Activated CD8-positive, alpha-beta T cell treated with anti-CD3 and anti-CD28 coated beads for 36 hours (primary cell): ENCODE data around the gene IL32. TPM values are rescaled to one million over a fixed set of nuclear protein-coding genes. Genes with fewer than 3 reads are reported as not detected.
A peak's percentile ranks its signal among the peaks of the same experiment; 100 is the strongest.

Source experiments
- ATAC-seq: fragments of 200-7000 bp; cut with Tn5 transposase; one replicate; pipeline ENCODE4 v1.10.0; 2021; ENCODE audit warnings: mild to moderate bottlenecking, moderate library complexity
- CTCF ChIA-PET: fragments of 350-600 bp; sonication (Branson Sonifier 250); formaldehyde crosslinking; loops from one replicate; lab custom pipeline; 2021; ENCODE audit warnings: antibody characterized with exemption; lab: Charles Lee
- POLR2A ChIA-PET: fragments of 350-600 bp; sonication (Branson Sonifier 250); formaldehyde crosslinking; loops from one replicate; lab custom pipeline; 2021; ENCODE audit warnings: antibody characterized with exemption; lab: Charles Lee
- DNase-seq: peaks from one replicate; pipeline ENCODE4 v3.0.0-alpha.2; 2020
- H3K27ac Mint-ChIP-seq: one replicate; pipeline ENCODE4 v1.8.0; 2021; ENCODE audit warnings: mild to moderate bottlenecking, mixed read lengths
- H3K27me3 Mint-ChIP-seq: one replicate; pipeline ENCODE4 v1.8.0; 2021; ENCODE audit warnings: mixed read lengths
- H3K36me3 Mint-ChIP-seq: one replicate; pipeline ENCODE4 v1.8.0; 2021; ENCODE audit warnings: low read depth, mixed read lengths
- H3K4me1 Mint-ChIP-seq: one replicate; pipeline ENCODE4 v1.8.0; 2021; ENCODE audit warnings: low read depth, mixed read lengths
- H3K4me3 Mint-ChIP-seq: one replicate; pipeline ENCODE4 v1.8.0; 2021; ENCODE audit warnings: mild to moderate bottlenecking, moderate library complexity, mixed read lengths
- H3K9me3 Mint-ChIP-seq: one replicate; pipeline ENCODE4 v1.8.0; 2021; ENCODE audit warnings: mixed read lengths
- CTCF ChIP-seq: fragments of 200-600 bp; IDR thresholded peaks from one replicate; pipeline ENCODE4 v1.8.0; 2022; ENCODE audit warnings: antibody characterized with exemption, mild to moderate bottlenecking
- intact Hi-C: fragments of 100-400 bp; cut with micrococcal nuclease; formaldehyde crosslinking; loops from one replicate; pipeline ENCODE4 v1.10.0; 2022
- total RNA-seq, 2 experiments: library from RNA; stranded (reverse); gene quantifications; one replicate each; pipeline ENCODE4 v1.2.3, GENCODE V29; 2021

IL32 gene
- total RNA-seq, 2 experiments from 2014 or later, result 971 to 974 TPM

- Mint-ChIP-seq H3K4me1 (peaks cover 30% of the 10 kb centered on the region), H3K27me3 (no peaks in the 10 kb centered on the region), H3K9me3 (peaks cover 3% of the 10 kb centered on the region), H3K36me3 (no peaks in the 10 kb centered on the region), H3K4me3 (no peak overlapping the region), H3K27ac (no peak overlapping the region)
- intact Hi-C loops, result no loop called here
- TF ChIP-seq CTCF, result no peak
- POLR2A ChIA-PET, result interaction anchor here (2.6 kb wide), 1 partner anchor 11 kb away, joined by 13 read pairs; no protein-coding TSS in a partner anchor
- DNase-seq (no peak), ATAC-seq (no peak)
- CTCF ChIA-PET, result interaction anchor here (1.1 to 1.6 kb wide), 3 partner anchors 8 to 43 kb away, joined by 3 to 5 read pairs (median 3); no protein-coding TSS in a partner anchor
These were observed 20.6 kb downstream of the IL32 start for GRCh38 chr16:3085868-3086595.

- ChIA-PET CTCF (interaction anchor here (1.3 to 1.7 kb wide), 3 partner anchors 9 to 43 kb away, joined by 5 to 9 read pairs (median 5); no protein-coding TSS in a partner anchor), POLR2A (interaction anchor here (1.3 to 2.9 kb wide), 3 partner anchors 9 to 18 kb away, joined by 3 to 13 read pairs (median 12); no protein-coding TSS in a partner anchor)
- H3K4me1 Mint-ChIP-seq, result peaks cover 29% of the 10 kb centered on the region
- DNase-seq, result no peak
- no peak overlapping the region for H3K27ac Mint-ChIP-seq
- no peaks in the 10 kb centered on the region for H3K36me3 Mint-ChIP-seq
- intact Hi-C loops, result no loop called here
- no peak overlapping the region for H3K4me3 Mint-ChIP-seq
- no peak for TF ChIP-seq CTCF
- ATAC-seq, result peak; percentile 34
- no peaks in the 10 kb centered on the region for H3K9me3 Mint-ChIP-seq
- H3K27me3 Mint-ChIP-seq, result no peaks in the 10 kb centered on the region
These were observed 21.3 kb downstream of the IL32 start for GRCh38 chr16:3086596-3087242.

- CTCF ChIA-PET, result interaction anchor here (0.8 to 1.7 kb wide), 4 partner anchors 9 to 42 kb away, joined by 3 to 9 read pairs (median 5); no protein-coding TSS in a partner anchor
- peaks cover 25% of the 10 kb centered on the region for H3K4me1 Mint-ChIP-seq
- H3K27ac Mint-ChIP-seq, result peak overlapping the region; percentile 37
- ATAC-seq, result peak; percentile 39
- no peak for DNase-seq
- POLR2A ChIA-PET, result interaction anchor here (1.2 to 2.9 kb wide), 4 partner anchors 10 to 40 kb away, joined by 3 to 13 read pairs (median 8); no protein-coding TSS in a partner anchor
- intact Hi-C loops, result no loop called here
- H3K4me3 Mint-ChIP-seq, result no peak overlapping the region
- peak; percentile 19 for TF ChIP-seq CTCF
- no peaks in the 10 kb centered on the region for H3K36me3 Mint-ChIP-seq
- no peaks in the 10 kb centered on the region for H3K9me3 Mint-ChIP-seq
- H3K27me3 Mint-ChIP-seq, result no peaks in the 10 kb centered on the region
These were observed 22.1 kb downstream of the IL32 start for GRCh38 chr16:3087243-3088235.

- peaks cover 28% of the 10 kb centered on the region for H3K4me1 Mint-ChIP-seq
These were observed 23.0 kb downstream of the IL32 start for GRCh38 chr16:3088450-3088849.

More at GRCh38 chr16:3088450-3088849, 23.0 kb downstream of the IL32 start:
- intact Hi-C loops, result no loop called here
- peak overlapping the region; percentile 36 for H3K27ac Mint-ChIP-seq
- POLR2A ChIA-PET, result interaction anchor here (1.2 to 2.9 kb wide), 3 partner anchors 10 to 40 kb away, joined by 3 to 12 read pairs (median 3); no protein-coding TSS in a partner anchor
- CTCF ChIA-PET, result interaction anchor here (0.8 to 1.7 kb wide), 4 partner anchors 8 to 41 kb away, joined by 3 to 9 read pairs (median 6); partner anchors contain the start of gene ZSCAN10
- H3K36me3 Mint-ChIP-seq, result no peaks in the 10 kb centered on the region
- H3K9me3 Mint-ChIP-seq, result no peaks in the 10 kb centered on the region
- ATAC-seq (no peak), DNase-seq (no peak)
- TF ChIP-seq CTCF, result no peak
- no peaks in the 10 kb centered on the region for H3K27me3 Mint-ChIP-seq
- no peak overlapping the region for H3K4me3 Mint-ChIP-seq
